Stimulated activated CD4-positive, alpha-beta T cell treated with anti-CD3 and anti-CD28 coated beads, Interleukin-4, amount 100 ng/mL, for 48 hours (primary cell): ENCODE results near the gene SEPSECS.
A peak's percentile ranks its signal among the peaks of the same experiment; 100 is the strongest.

Experiments used
- DNase-seq, 2 donors: peaks; one replicate each; pipeline ENCODE4 v3.0.0-alpha.2; 2020; ENCODE audit warnings: low read depth in 2 of 2

The SEPSECS gene

DNA sequence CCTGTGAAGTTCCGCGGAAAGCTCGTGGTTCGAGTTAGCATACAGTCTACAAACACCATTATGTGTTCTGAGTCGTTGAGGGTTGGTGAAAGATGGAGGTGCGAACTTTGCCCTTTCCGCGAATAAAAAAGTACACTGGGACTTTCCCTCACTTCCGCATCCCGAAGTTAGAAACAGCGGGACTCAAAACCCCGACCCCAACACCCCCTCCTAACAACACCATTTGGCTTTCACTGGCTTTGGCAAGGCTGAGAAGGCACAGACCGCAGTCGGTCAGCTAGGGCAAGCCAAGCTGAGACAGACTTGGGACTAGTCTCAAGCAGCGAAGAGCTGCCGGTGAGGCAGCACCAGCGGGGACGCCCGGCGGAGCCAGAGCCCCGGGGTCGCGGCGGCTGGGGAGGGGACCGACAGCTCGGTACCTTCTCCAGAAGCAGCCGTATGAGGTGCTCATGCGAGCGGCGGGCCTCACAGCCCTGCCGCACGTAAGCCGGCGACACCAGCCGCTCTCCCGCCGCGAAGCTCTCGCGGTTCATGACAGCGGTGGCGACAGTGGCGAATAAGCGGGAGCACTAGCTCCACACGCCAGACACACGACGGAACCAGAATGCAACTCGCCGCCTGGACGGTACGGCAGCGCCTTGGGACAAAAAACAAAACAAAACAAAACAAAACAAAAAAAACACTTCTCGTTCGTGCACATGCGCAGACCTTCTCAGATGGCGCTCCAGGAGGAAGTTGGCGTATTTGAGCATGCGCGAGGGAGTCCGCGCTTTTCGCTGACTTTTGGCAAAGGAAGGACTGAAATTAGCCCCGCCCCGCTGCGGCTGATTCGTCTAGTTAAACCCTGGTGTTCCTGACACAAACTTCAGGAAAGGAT lies at the start of gene SEPSECS:
Gene SEPSECS (minus strand): TSS at position 613 of the 877 bp plus-strand sequence. CDS start 80 bp downstream, at position 533.
- DNase-seq: peak; percentile 87 to 93

DNA sequence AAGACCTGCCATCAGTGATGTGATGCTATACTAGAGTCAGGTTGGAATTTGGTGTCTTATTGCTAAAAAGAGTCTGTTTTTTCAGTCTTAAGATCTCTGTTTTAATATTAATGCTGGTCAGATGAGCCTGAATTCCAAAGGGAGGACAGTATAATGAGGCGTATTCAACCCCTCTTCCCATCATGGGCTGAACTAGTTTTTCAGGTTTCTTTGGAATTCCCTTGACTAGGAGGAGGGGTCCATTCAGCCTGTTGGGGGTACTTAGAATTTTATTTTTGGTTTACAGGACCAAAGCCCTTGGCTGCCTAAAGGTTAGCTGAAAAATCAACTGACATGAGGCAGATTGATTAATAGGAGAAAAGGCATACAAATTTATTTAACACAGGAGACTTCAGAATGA lies 49.5 kb upstream of the SEPSECS start:
- DNase-seq: no peak

DNA sequence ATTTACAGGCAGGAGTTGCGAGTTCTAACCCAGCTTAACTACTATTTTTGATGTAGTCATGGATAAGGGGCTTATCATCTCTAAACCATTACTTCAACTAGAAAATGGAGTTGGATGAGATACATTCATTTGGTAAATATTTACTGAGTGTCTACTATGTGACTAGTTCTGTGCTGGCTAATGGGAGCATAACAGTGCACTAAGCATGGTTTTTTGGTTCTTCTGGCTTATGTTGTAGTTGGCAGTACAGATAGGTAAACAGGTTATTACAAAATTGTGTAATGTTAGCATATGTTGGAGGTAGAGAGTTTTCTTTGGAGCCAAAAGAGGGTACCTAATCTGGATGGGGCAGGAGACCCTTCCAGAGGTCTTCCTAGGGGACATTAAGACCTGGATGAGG lies 47.7 kb upstream of the SEPSECS start:
- no peak for DNase-seq

DNA sequence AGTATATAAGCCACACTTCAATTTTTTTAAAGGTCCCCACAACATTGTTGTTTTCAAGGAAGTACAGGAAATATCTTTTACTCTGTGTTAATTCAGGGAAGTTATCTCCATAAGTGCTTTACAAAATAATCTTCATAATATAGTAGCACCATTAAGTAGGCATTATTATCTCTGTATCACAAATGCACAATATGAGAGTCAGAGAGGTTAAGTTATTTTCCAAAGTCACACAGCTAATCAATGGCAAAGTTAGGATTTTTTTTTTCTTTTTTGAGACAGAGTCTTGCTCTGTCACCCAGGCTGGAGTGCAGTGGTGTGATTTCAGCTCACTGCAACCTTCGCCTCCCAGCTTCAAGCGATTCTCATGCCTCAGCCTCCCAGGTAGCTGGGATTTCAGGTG lies 38.5 kb upstream of the SEPSECS start:
- DNase-seq: no peak

DNA sequence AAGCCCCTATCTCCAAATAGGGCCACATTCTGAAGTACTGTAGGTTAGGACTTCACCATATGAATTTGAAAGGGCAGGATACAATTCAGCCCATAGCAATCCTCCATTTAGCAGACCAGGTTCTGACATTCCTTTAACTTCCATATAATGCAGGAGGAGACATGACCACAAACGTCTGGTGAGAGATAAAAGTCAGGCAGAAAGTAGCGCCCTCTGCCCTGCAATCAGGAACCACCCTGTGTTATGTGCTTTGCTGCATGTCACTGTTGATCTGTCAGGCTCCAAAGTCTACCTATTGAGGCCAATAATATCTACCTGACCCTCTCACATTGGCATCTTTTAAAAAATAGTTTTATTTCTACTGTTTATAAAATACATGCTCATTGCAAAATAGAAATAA lies 30.2 kb upstream of the SEPSECS start:
- DNase-seq: no peak

DNA sequence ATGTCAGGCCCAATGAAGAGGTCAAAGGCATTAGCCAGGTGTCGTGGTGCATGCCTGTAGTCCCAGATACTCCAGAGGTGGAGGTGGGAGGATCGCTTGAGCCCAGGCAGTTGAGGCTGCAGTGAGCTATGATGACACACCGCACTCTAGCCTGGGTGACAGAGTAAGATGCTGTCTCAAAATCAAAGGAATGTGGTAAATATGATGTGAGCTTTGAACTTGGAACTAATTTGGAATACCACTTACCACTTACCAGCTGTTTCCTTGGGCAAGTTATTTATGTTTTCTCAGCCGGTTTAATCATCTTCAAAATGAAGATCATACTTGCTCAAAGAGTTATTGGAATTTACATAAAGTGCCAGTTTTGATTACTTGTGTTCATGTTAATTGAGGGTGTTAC lies 23.8 kb upstream of the SEPSECS start:
- DNase-seq: no peak

DNA sequence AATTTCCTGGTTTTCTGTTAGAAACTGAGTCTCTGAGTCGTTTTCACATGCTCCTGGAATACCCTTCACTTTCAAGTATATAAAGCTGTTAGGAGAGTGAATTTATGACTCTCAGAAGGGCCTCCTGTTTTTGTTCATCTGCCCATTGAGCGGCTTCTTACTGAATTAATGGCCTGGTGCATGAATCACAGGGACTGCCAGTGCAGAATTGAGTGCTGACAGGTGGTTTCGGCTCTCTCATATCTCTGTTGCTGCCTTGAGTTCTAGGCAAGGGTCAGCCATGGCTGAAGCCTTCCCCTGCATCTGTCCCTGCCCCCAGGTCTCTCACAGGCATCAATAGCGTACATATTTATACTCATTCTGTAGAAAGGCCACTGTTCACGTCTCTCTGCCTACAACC lies 22.7 kb upstream of the SEPSECS start:
- no peak for DNase-seq

DNA sequence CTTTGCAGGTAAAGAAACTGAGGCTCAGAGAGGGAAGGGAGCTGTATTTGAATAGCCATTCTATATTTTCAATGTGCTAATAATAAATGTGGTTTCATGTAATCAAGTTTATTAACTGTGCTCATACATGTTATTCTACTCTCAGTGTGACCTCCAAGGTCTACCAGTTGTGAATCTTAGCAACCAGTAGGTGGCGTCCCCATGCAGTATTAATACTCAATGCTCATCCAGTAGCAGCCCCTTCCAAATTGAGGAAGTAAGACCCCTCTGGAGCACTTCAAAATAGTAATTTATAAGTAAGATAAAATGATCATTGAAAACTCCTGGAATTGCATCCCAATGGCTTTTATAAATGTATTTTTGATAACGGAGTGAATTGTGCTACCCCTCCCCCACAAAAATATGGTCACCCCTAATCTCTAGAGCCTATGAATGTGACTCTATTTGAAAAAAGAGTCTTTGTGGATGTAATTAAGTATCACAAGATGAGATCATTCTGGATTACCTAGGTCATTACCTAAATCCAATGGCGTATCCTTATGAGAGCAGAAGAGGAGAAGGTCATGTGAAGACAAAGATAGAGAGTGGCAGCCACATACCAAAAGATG lies 20.4 kb upstream of the SEPSECS start:
- peak in 1 of 2 donors; percentile 28 for DNase-seq

DNA sequence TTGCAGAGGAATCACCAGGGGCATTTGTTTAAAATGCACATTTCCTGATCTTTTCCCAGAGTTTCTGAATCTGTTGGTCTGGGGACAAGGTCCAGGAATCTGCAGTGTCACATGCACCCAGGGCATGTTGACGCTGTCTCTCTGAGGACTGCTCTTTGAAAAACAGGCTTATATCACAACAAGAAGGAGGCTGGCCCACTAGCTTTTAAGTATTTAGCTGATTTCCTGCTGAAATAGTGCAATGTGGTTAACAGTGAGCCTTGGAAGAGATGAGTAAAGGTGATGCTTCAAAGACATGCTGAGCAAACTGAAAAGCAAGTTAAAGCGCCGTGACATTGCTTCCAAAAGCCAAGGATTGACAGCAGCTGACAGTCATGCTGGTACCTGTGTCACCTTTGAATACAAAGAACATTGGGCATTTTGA lies 18.6 kb upstream of the SEPSECS start:
- no peak for DNase-seq

DNA sequence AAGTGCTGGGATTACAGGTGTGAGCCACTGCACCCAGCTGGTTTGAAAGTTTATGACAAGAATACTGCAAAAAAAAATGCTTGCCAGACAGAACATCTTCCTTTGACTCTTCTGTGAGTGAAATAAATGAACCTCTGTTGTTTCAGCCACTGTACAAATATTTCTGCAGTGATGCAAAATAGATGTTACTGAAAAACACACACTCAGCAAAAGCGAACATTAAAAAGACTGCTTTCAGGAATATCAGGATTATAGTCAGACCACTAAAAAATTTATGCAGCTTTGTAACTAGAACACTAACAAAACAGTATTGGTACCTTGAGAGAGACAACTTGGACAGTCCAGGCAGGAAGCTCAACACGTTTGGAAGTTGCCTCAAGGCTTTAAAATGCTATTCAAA lies 16.9 kb upstream of the SEPSECS start:
- no peak for DNase-seq

DNA sequence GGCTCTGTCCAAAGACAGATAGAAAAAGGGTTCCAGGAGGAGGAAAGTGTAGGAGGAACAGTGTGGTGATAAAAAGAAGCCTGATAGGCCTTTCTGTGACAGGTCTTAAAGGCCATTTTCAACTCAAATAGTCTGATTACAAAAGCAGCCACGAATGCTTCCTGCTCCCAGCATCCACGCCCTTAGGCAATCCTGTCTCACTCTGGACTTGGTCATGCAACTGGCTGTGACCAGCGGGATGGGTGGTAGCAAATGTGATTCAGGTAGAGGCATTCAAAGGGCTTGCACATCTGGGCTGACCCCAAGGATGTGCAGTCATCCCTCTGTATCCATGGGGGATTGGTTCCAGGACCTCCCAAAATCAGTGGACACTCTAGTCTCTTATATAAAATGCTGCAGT lies 14.4 kb upstream of the SEPSECS start:
- DNase-seq: no peak

DNA sequence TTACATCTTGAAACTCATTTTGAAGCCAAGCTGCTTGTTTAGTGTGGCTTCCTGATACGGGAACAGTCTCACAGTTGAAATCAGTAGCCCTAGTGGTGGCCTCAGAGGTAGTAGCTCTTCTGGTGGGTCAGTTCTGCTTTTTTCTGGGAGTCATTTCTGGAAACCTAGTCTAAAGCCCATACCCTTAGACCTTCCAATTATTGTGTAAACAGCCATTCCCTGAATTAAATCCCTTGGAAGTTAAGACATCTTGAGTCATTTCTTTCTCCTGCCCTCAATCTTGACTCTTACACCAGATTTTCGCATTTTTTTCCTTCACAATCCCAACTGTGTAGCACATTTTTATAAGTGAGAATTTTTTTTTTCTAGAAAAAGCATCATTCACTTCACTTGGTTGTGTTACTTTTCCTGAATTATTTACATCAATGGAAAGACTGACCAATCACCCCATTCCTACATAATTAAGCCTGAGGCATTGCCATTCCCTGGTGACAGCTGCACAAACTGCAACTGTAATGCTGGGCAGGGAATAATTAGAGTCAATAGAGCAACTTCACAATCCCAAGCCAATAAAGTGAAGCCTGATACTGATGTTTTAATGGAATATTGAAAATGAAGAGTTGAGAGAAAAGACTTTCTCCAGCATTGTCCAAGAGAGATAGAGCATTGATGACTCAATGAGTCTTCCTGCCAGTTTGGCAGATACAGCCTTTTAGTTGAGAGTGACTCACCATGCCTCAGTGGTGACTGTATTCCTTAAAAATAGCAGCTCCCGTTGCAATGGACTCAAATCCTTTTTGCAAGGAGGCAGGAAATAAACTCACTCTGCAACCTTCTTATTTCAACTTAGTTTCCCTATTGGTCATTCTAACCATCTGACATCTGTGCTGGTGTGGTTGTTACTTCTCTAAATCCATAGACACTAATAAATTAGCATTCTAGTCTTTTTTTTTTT lies 13.0 kb upstream of the SEPSECS start:
- no peak for DNase-seq

DNA sequence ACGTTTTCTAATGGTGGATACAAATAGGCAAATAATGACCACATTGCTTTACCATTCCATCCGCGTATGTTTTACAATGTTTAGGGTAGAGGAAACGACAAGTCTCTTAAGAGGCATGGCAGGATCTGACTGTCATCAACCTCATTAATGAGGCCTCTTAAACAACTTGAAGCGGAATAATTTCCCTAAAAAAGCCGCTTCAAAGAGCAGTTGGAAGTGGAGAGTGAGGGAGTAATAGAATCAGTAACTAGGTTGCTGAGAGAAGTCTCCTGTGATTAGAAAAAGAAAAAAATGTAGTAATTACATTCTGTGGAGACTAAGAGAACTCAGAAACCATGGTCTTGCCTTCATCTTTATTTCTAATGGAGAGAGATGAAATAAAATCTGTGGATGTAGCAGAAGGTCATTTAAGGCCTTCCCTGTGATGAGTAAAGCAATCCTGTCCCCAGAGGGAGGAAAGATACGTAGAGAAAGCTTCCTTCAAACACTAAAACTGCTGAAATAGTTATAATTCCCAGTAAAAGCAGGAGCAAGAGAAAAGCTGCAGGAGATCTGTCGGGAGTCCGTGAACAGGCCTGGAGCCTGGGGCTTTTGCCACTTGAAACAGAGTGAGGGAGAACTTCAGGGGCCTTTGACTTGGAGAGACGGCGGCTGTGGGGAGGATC lies 11.1 kb upstream of the SEPSECS start:
- no peak for DNase-seq

DNA sequence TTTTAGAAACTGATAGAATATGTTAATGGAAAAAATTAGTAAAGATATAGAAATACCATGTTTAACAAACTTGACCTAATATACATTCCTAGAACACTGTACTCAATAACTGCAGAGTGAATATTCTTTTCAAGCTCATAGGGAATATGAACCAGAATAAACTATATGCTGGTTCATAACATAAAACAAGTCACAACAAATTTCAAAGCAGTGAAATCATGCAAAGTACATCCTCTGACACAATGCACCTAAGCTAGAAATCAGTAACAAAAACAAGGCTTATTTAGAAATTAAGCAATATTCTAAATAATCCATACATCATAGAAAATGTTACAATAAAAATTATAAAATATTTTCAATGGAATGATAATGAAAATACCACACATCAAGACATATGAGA lies 9.2 kb upstream of the SEPSECS start:
- DNase-seq: no peak

DNA sequence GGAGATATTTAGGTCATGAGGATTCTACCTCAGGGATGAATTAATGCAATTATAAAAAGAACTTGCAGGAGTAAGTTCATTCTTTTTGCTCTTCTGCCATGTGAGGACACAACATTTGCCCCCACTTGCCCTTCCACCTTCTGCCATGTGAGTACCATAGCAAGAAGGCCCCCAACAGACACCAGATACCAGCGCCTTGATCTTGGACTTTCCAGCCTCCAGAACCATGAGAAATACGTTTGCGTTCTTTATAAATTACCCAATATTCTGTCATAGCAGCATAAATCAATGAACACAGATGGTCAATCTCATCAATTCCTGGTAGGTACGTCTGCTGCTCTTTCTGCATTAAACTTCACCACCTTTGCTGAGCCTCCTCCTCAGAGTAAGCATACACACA lies 5.7 kb upstream of the SEPSECS start:
- no peak for DNase-seq

DNA sequence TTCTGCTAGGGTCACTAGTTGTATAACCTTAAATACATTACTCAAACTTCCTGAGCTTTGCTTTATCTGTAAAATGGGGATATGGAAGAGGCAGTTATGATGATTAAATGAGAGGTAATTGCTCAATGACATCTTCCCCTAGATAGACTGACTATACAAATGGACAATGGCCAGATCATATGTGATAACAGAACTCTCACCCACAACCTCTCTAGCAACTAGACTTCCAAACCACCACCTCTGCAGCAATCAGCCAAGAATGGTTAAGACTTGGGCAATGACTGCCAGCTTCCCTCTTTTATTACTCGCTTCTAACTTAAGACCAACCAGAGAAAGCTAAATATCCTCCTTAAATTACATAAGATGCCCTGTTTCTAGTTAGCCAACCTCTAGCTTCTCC lies 2.9 kb upstream of the SEPSECS start:
- no peak for DNase-seq

DNA sequence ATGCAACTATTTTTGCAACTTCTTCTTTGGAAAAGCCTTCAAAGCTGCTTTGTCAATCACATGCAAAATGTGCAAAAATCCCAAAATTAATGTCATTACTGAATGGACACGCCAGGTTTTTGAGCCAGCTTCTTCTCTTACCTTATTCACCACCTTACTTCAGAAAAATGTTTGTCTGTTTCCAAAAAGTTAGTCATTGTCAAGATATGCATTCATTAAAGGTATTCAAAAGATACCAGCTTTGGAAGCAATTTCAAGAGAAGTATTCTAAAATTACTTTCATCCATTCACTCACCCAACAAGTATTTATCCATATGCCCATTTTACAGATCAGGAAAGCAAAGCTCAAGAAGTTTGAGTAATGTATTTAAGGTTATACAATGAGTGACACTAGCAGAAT lies 2.3 kb upstream of the SEPSECS start:
- no peak for DNase-seq

DNA sequence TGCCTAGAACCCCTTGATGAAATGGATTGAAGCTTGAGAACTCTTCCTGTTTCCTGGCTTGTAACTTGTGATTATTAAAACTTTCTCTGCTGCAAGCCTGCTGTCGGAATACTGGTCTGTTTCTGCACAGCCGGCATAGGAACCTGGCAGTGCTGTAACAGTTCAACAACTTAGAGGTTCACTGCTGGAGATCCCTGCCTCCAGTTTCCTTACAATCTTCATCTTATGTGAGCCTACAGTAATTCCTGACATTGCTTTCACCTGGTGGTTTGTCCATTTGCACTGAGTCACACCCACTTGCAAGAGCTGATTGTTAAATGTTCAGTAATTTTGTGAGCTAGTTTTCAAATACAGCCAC lies 1.3 kb upstream of the SEPSECS start:
- no peak for DNase-seq

DNA sequence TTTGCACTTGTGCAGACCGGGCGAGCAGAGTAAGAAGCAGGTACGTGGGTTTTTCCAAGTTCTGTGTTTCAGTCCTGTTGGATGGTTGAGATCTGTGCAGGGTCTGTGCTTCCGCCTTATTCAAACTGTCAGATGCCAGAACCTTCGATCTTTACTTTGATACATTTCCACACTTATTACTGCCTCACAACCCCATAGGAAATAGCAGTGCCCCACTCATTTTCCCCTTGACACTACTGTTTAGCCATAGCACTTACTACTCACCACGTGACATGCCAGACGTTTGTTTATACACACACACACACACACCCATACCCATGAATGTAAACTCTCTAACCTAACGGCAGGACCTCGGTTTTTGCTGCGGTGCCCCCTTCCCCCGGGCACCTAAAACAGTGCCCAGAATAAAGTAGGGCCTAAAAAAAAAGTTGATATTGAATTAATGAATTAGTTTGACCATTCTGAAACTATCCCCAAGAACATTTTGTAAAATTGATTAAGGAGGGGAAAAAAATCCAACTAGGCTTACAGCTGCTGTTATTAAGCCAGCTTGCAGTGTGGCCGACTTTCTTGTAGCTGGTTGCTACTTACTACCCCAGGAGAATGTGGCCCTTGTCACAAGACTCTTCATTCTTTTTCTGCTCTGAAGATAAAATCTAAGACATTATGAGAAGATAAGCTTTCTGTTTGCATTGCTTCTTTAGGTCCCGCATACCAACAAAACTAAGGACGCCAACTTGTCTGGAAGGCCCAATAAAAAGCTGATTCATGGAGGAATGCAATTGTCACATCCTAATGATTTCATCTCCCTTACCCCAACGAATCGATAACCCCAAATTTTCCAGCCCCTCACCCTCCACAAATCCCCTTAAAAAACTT lies 704 bp upstream of the SEPSECS start:
- no peak for DNase-seq

DNA sequence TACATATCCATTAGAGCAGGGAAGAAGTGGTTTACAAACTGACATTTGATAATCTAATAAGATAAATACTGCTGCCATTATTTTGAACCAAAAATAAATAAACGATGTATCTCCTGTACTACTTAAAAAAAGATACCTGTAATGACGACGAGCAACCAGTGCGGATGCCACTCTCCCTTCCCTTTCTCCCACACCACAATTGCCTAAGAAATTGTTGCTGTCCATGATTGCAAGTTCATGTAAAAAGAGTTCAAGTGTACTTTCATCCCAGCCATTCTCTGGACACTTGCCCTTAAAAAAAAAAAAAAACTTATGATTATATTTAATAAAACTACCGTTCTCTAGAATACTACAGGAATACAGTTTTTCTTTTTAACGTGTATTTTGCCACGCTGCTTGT lies 1.4 kb downstream of the SEPSECS start:
- no peak for DNase-seq

DNA sequence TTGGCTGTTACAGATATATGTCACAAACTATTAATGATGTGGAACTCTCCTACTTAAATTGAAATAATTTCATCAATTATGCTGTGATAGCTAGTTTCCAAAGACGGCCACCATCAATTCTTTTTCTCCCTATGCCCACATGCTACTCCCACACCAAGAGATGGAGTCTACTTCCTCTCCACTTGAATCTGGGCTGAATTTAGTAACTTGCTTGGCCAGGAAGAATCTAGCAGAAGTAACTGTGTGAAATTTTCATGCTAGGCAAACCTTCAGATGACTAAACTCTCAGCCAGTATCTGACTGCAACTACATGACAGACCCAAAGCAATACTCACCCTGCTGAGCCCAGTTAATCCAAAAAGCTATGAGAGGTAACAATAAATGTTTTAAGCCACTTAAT lies 3.2 kb downstream of the SEPSECS start:
- no peak for DNase-seq
